HCEC 1CT (cell line): ENCODE measurements around the gene PPP6C.
"Not testable (repeated sequence)": the region's sequence is repeated elsewhere in the genome, so short reads cannot be mapped to it uniquely, and the experiment has no call there.

Source experiments
- DNase-seq: peaks from one replicate; pipeline ENCODE4 v3.0.0-alpha.2; 2017

Gene PPP6C

GRCh38 chr9:125140576-125140975 is 49.0 kb downstream of the PPP6C start:
- DNase-seq = no peak

DNA sequence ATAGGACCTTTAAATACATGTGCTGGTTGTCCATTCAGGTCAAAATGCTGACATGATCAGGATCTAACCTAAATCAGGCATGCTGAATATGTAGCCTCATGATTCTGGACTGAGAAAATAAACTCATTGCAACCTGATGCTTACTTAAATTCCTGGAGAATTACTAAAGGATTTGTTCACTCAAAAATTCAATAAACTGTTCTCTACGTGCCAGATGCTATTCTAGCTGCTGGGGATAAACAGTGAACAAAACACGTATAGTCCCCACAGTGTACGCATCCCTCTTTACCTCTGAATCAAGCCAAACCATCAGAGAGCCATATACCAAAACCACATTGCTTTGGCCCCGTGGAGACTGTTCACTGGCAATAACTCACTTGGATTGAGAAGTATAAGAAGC is 52.4 kb downstream of the PPP6C start:
- peak; percentile 90 for DNase-seq

DNA sequence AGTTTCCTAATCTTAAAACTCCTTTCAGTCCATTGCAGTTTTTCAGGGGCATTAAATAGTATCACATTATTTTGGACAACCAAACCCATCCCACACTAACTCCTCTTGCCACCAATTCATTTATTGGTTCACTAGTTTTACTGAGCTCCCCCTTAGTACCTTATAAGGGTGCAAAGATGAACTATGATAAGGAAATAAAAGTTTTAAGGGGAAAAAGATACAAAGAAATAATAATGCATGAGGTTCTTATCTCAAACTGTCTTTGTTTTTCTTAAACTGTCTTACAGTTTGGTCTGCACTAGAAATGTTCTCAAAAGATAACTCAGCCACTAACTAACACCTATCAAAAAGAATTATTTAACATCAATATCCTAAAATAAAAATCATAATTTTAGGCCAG is 54.6 kb downstream of the PPP6C start:
- no peak for DNase-seq

DNA sequence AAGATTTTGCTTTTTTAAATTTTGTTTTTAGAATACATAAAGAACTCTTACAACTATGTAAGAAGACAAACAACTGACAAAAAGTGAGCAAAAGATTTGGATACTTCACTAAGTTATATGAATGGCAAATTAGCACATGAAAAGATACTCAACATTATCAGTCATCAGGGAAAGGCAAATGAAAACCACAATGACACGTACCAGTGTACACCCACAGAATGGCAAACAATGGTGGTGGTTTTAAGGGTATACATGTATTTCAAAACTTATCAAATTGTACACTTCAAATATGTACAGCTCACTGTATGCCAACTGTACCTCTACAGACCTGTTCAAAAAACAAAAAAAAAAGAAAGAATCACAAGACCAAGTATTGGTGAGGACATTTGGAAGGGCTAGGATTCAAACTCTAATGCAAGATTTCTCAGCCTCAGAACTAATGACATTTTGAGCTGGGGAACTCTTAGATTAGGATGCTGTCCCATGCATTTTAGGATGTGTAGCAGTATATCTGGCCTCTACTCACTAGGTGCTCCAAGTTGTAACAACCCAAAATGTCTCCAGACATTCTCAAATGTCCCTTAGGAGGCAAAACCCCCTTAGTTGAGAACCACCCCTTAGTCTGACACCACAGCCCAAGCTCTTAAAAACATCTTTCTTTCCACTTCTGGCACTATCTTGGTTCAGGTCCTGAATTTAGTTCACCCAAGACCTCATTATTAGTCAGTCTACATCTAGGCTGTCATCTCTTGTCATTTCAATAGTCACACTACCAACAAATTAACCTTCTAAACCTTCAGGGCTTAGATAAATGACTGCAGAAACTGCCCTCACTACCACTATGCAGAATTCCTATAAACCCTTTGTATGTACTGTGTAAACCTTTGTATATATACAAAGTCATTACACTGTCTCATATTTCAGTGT is 55.9 kb downstream of the PPP6C start:
- DNase-seq = no peak

DNA sequence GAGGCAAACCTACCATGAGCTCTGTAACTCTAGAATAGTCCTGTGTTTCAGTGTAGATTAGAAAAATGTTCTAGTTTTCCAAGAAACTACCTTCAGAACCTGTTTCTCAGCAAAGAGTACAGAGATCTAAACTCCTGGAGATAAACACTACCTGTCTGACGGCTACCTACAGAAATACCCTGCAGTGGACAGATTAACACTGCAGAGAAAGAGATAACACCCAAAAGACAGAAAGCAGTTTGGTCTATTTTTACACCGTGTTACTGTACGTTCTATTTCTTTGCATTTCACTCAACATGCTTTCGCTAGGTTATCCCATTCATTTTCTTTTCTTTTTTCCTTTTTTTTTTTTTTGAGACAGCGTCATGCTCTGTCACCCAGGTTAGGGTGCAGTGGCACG is 57.8 kb downstream of the PPP6C start:
- DNase-seq = no peak

DNA sequence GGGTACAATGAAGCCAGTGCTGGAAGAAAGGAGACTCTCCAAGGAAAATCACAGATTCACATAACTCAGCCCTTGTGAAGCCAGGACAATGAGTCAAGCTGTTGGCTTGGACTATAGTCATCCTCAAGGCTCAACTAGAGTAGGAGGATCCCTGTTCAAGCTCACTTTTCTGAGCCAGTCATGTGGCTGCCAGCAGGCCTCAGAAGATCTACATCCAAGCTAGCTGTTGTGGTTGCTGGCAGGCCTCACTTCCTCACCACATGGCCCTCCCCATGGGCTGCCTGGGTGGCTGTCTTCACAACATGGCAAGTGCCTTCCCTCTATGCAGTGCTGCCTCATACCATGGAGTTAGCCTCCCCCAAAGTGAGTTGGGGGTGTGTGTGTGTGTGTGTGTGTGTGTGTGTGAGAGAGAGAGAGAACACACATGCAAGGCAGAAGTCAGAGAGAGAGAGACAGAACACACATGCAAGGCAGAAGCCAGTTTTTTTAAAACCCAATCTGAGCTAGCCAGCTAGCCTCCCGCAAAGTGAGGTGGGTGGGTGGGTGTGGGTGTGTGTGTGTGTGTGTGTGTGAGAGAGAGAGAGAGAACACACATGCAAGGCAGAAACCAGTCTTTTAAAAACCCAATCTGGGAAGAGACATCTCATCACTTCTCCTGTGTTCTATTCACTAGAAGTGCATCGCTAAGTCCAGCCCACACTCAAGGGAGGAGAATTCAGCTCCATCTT is 63.4 kb downstream of the PPP6C start:
- peak; percentile 99 for DNase-seq

- DNase-seq = no peak
Observed at GRCh38 chr9:125125523-125125922, 64.1 kb downstream of the PPP6C start.

DNA sequence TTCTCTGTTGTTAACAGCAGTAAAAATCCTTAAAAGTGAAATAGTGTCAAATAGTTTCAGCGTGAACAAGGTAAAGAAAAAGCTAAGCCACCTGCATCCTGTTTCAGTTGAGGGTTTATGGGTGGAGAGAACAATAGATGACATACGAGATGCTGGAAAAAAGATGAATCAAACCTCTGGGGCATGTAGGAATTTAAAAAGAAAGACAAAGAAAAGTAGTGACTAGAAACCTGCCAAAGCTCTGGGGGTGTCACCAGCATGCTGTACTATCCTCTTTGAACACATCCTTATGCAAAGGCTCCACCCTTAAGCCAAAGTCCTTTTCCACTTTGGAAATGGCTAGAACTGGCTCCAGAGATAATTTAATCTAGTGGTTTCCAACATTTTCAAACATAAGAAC is 68.5 kb downstream of the PPP6C start:
- DNase-seq = no peak

- DNase-seq = peak; percentile 33
Observed at GRCh38 chr9:125119643-125120286, 69.8 kb downstream of the PPP6C start.

- not testable (repeated sequence) for DNase-seq
Observed at GRCh38 chr9:125118696-125119095, 70.9 kb downstream of the PPP6C start.

GRCh38 chr9:125114503-125114902 is 75.1 kb downstream of the PPP6C start:
- DNase-seq = not testable (repeated sequence)

GRCh38 chr9:125110464-125110863 is 79.1 kb downstream of the PPP6C start:
- no peak for DNase-seq

DNA sequence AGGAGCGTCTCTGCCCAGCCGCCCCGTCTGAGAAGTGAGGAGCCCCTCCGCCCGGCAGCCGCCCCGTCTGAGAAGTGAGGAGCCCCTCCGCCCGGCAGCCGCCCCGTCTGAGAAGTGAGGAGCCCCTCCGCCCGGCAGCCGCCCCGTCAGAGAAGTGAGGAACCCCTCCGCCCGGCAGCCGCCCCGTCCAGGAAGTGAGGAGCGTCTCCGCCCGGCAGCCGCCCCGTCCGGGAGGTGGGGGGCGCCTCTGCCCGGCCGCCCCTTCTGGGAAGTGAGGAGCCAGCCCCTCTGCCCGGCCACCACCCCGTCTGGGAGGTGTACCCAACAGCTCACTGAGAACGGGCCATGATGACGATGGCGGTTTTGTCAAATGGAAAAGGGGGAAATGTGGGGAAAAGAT is 81.1 kb downstream of the PPP6C start:
- not testable (repeated sequence) for DNase-seq

DNA sequence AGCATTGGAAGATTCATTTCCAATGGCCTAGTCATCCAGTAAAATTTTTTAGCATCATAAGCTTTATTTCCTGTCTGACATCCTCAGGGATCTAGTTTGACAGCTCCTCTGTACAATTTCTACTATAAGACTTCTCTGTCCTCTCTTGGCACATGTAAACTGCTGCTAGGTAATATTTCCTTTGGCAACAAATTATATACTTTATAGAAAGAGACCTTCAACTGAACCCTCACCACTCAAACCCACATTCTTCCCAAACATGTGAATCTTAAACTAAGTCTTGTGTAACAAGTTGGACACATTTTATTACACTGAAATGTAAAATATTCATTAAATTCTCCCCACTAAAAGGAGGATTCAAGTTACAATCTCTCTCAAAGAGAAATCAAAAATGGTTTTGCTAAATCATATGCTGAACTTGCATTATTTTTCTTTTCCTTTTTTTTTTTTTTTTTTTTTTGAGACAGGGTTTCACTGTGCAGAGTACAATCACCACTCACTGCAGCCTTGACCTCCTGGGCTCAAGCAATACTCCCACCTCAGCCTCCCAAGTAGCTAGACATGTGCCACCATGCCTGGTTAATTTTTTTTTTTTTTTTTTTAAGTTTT is 83.2 kb downstream of the PPP6C start:
- peak; percentile 37 for DNase-seq

- DNase-seq = no peak
Observed at GRCh38 chr9:125103770-125104460, 85.7 kb downstream of the PPP6C start.

DNA sequence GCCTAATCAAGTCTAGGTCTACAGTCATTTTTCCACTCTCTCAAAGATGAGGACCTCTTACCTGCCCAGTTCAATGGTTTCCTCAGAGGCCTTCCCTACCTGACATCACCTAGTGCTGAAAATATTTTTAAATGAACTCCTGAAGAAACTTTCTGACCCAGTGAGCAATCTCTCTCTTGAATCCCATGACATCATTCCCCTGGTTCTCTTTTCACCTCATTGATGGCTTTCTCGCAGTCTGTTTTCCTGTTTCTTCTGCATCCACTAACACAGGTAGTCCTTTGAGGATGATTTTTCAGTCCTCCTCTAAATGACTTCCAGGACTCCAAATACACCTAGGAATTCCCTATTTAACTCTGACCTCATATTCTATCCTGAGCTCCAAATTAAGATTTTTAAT is 86.6 kb downstream of the PPP6C start:
- no peak for DNase-seq

DNA sequence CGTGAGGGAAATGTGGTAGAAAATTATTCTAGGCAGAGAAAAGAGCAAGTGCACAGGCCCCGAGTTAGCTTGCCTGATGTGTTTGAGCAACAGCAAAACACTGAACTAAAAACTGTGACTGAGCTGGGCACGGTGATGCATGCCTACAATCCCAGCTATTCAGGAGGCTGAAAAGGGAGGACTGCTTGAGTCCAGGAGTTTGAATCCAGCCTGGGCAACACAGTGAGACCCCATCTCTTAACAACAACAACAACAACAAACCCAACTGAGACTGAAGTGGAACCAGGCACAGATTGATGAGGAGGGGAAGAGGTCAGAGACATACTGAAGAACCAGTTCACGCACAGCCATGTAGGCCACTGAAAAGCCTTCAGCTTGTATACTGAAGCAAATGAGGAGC is 88.8 kb downstream of the PPP6C start:
- DNase-seq = no peak

DNA sequence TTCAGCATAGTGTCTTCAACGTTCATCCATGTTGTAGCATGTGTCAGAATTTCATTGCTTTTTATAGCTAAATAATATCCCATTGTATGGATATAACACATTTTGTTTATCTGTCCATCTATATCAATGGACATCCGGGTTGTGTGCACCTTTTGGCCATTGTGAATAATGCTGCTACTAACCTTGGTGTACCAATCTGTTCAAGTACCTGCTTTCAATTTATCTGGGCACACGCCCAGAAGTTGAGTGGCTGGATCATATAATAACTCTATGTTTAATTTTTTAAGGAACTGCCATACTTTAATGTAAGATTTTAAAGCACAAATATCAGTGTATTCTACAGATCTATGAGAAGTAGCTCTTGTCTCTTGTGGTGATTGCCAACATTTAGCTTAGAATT is 89.8 kb downstream of the PPP6C start:
- no peak for DNase-seq
